ENCODE data around the gene BRIP1.

DNA sequence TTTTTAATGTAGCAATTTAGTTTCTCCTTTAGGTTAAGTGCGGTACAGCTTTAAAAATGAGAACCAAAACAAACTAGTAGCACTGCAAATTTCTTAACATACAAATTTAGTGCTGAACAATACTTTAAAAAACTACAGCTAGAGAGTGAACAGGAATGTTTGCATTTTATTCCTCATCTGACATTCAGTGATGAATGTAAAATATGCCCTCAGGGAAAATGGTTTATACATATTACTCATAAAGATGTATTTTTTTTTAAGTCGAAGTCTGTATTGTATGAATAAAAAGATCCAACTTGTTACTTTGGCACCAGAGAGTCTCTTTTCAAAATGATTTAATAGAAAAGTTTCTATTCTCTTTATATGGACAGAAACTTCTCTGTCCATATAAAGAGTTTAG, 96.8 kb downstream of the BRIP1 start:
- TF ChIP-seq, protein P1, sequence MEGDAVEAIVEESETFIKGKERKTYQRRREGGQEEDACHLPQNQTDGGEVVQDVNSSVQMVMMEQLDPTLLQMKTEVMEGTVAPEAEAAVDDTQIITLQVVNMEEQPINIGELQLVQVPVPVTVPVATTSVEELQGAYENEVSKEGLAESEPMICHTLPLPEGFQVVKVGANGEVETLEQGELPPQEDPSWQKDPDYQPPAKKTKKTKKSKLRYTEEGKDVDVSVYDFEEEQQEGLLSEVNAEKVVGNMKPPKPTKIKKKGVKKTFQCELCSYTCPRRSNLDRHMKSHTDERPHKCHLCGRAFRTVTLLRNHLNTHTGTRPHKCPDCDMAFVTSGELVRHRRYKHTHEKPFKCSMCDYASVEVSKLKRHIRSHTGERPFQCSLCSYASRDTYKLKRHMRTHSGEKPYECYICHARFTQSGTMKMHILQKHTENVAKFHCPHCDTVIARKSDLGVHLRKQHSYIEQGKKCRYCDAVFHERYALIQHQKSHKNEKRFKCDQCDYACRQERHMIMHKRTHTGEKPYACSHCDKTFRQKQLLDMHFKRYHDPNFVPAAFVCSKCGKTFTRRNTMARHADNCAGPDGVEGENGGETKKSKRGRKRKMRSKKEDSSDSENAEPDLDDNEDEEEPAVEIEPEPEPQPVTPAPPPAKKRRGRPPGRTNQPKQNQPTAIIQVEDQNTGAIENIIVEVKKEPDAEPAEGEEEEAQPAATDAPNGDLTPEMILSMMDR (IDR thresholded peaks at IDR 0.05; ENCODE audit: extremely low read depth in 1 of 2, insufficient read depth in 1 of 2, low read depth in 1 of 2, low read length in 2 of 2): no peak
- TF ChIP-seq POLR2AphosphoS5 (IDR thresholded peaks at IDR 0.05; ENCODE audit: insufficient read depth, low read depth, low read length) (no peak), POLR2A (IDR thresholded peaks at IDR 0.05; ENCODE audit: low read depth, low read length) (no peak), MYC (IDR thresholded peaks at IDR 0.05; ENCODE audit: low read depth, low read length) (no peak)
